K562 (cell line): Measurements from ENCODE around the gene THAP8. TPM values are rescaled to one million over a fixed set of nuclear protein-coding genes. Genes with fewer than 3 reads are reported as not detected.

Experiments
- ATAC-seq: fragments of 200-7000 bp; cut with Tn5 transposase; 3 replicates; pipeline ENCODE4 v1.9.1; 2020; ENCODE audit warnings: moderate library complexity
- BruUV-seq: library from RNA; stranded (reverse); fragments of 400-500 nt; replicated peaks from 2 replicates; lab custom pipeline; 2021; lab: Mats Ljungman, UMichigan
- CTCF ChIA-PET: fragments of 300-600 bp; formaldehyde crosslinking; extraction: SDS; loops from one replicate; lab custom pipeline; 2021; ENCODE audit warnings: low intra/inter-chr PET ratio; lab: Yijun Ruan, JAX
- POLR2A ChIA-PET: fragments of 300-600, 350-650 bp; sonication (Branson Sonifier 250); formaldehyde crosslinking; extraction: SDS; loops from one replicate; lab custom pipeline; 2021; ENCODE audit warnings: antibody characterized with exemption, inconsistent platforms; lab: Yijun Ruan, JAX
- DNase-seq, 4 experiments: peaks; one replicate each; pipeline versions ENCODE4 v3.0.0 to v3.0.0-alpha.2; 2011 to 2018; ENCODE audit warnings: low spot score in 3 of 4, mixed read lengths in 3 of 4; ENCODE audit errors: extremely low read depth in 1 of 4
- FAIRE-seq: peaks from 2 replicates; lab custom pipeline; 2011; peaks lifted over from hg19 to GRCh38; lab: Jason Lieb, UNC
- H2AFZ ChIP-seq: 2 replicates; pipeline ENCODE4 v1.6.0; 2011; ENCODE audit warnings: low read depth, low read length, control low read depth, inconsistent platforms
- H3K27ac ChIP-seq: fragments of 200-600 bp; 3 replicates; pipeline ENCODE4 v1.8.0; 2011; ENCODE audit warnings: low read depth, mild to moderate bottlenecking, control low read depth, inconsistent platforms, low read length, moderate library complexity, mixed read lengths; ENCODE audit errors: extremely low read depth
- H3K27me3 ChIP-seq, 2 experiments: fragments of 300-600 bp in 1 of 2; 2 replicates in 1 of 2; 3 replicates in 1 of 2; pipeline versions ENCODE4 v1.6.0 to v1.8.0; 2011; ENCODE audit warnings: inconsistent platforms in 2 of 2, low read length in 2 of 2, mild to moderate bottlenecking in 1 of 2, mixed read lengths in 1 of 2, moderate library complexity in 1 of 2; ENCODE audit not compliant: control insufficient read depth in 2 of 2, insufficient read depth in 2 of 2
- H3K36me3 ChIP-seq: fragments of 300-600 bp; 3 replicates; pipeline ENCODE4 v1.8.0; 2011; ENCODE audit warnings: mild to moderate bottlenecking, low read length, inconsistent platforms; ENCODE audit not compliant: control insufficient read depth, insufficient read depth
- H3K4me1 ChIP-seq, 2 experiments: fragments of 200-600 bp in 1 of 2; replicated peaks in 1 of 2; 2 replicates in 1 of 2; 3 replicates in 1 of 2; pipeline versions ENCODE4 v1.5.1 to v1.8.0; 2011; ENCODE audit warnings: inconsistent platforms in 2 of 2, low read length in 2 of 2, mild to moderate bottlenecking in 1 of 2, mixed read lengths in 1 of 2, moderate library complexity in 1 of 2; ENCODE audit not compliant: control insufficient read depth in 2 of 2, insufficient read depth in 2 of 2
- H3K4me2 ChIP-seq: 2 replicates; pipeline ENCODE4 v1.6.1; 2011; ENCODE audit warnings: low read length, control low read depth, inconsistent platforms, mixed read lengths; ENCODE audit not compliant: insufficient read depth
- H3K4me3 ChIP-seq: fragments of 200-600 bp; sonication (generic), shearing (Covaris generic); 2 replicates; pipeline ENCODE4 v1.5.1; 2016; ENCODE audit warnings: control low read depth, inconsistent platforms
- H3K79me2 ChIP-seq: fragments of 200-600 bp; 3 replicates; pipeline ENCODE4 v1.8.0; 2011; ENCODE audit warnings: low read length, inconsistent platforms; ENCODE audit not compliant: control insufficient read depth, insufficient read depth
- H3K9ac ChIP-seq, 2 experiments: 2 replicates each; pipeline versions ENCODE4 v1.6.0 to v1.6.1; 2011; ENCODE audit warnings: low read depth in 2 of 2, low read length in 2 of 2, control low read depth in 1 of 2, inconsistent platforms in 1 of 2, mild to moderate bottlenecking in 1 of 2, mixed read lengths in 1 of 2; ENCODE audit not compliant: insufficient read depth in 1 of 2
- H3K9me1 ChIP-seq: one replicate; pipeline ENCODE4 v1.6.0; 2011; ENCODE audit warnings: inconsistent platforms, mild to moderate bottlenecking, low read length, moderate library complexity; ENCODE audit not compliant: control insufficient read depth, insufficient read depth
- H3K9me3 ChIP-seq: replicated peaks from 2 replicates; pipeline ENCODE4 v1.5.1; 2011; ENCODE audit warnings: low read depth, low read length, inconsistent platforms; ENCODE audit not compliant: control insufficient read depth, insufficient read depth
- H4K20me1 ChIP-seq: replicated peaks from 2 replicates; pipeline ENCODE4 v1.6.1; 2011; ENCODE audit warnings: low read length, inconsistent platforms, mixed read lengths; ENCODE audit not compliant: control insufficient read depth, insufficient read depth
- HIVEP1 ChIP-seq: fragments of 250-450 bp; sonication (Bioruptor Pico); IDR thresholded peaks from 2 replicates; pipeline ENCODE4 v1.4.0; 2020; ENCODE audit warnings: mild to moderate bottlenecking
- NCOA2 ChIP-seq, 2 experiments: fragments of 450-650 bp; IDR thresholded peaks; 2 replicates each; pipeline ENCODE4 v1.6.1; 2018; ENCODE audit warnings: mild to moderate bottlenecking in 2 of 2, moderate library complexity in 1 of 2; ENCODE audit not compliant: partially characterized antibody in 2 of 2
- RAD21 ChIP-seq, 2 experiments: fragments of 250-450 bp in 1 of 2; fragments of 450-650 bp in 1 of 2; sonication (Bioruptor Pico) in 1 of 2; formaldehyde crosslinking in 1 of 2; IDR thresholded peaks in 1 of 2; conservative IDR thresholded peaks in 1 of 2; 2 replicates each; pipeline versions ENCODE4 v1.4.0 to v1.8.0; 2020 to 2022; ENCODE audit warnings: mild to moderate bottlenecking in 2 of 2, moderate library complexity in 1 of 2
- SRSF9 ChIP-seq: fragments of 200-400 bp; formaldehyde crosslinking; IDR thresholded peaks from 2 replicates; pipeline ENCODE4 v1.6.1; 2017; ENCODE audit warnings: low read depth, low read length, borderline replicate concordance
- TCF7 ChIP-seq: sonication (generic); IDR thresholded peaks from 2 replicates; pipeline ENCODE4 v1.6.1; 2016; ENCODE audit warnings: antibody characterized with exemption, borderline replicate concordance
- TEAD1 ChIP-seq, 2 experiments: fragments of 450-650 bp in 1 of 2; sonication (generic) in 1 of 2; formaldehyde crosslinking; IDR thresholded peaks; 2 replicates each; pipeline versions ENCODE4 v1.4.0 to v1.8.0; 2020 to 2022; ENCODE audit warnings: mild to moderate bottlenecking in 2 of 2, missing genetic modification reagents in 1 of 2
- ZBTB7A ChIP-seq: IDR thresholded peaks from 2 replicates; pipeline ENCODE4 v1.6.1; 2011; ENCODE audit warnings: low read depth, mild to moderate bottlenecking, low read length, moderate library complexity, borderline replicate concordance; ENCODE audit not compliant: control insufficient read depth
- ZC3H11A ChIP-seq: IDR thresholded peaks from 2 replicates; pipeline ENCODE4 v1.6.1; 2012; ENCODE audit warnings: low read depth, low read length, improper control_type of control experiment
- WGBS: fragments of 100-300 bp; shearing (Covaris generic); methylation state at CpG from one replicate; pipeline ENCODE4 v1.1.6; 2016; ENCODE audit warnings: low coverage, mixed read lengths; ENCODE audit not compliant: insufficient coverage; ENCODE audit errors: missing lambda C conversion rate; 5-methylcytosine and 5-hydroxymethylcytosine counted together
- in situ Hi-C: fragments of 300-500 bp; cut with MboI; formaldehyde crosslinking; loops from 4 replicates; pipeline ENCODE4 v1.15.0; 2018; ENCODE audit warnings: inconsistent platforms, mixed read lengths
- intact Hi-C: fragments of 100-400 bp; cut with micrococcal nuclease; formaldehyde crosslinking; loops from 2 replicates; pipeline ENCODE4 v1.14.2; 2022
- polyA plus RNA-seq, 8 experiments: library from polyadenylated mRNA; depleted of rRNA in 4 of 8; stranded (reverse) in 5 of 8; unstranded in 3 of 8; fragments of >200 nt; fragmentation: Nextera tagmentation in 2 of 8; fragmentation: Illumina TruSeq in 1 of 8; extraction: Ambion mirVana in 2 of 8; extraction: Trizol in 1 of 8; gene quantifications; 2 replicates each; pipeline versions ENCODE4 v1.2.1 to v1.2.3, GENCODE V29; 2011 to 2014; ENCODE audit warnings: inconsistent platforms in 1 of 8, missing spikeins in 1 of 8
- total RNA-seq, 7 experiments: library from RNA; depleted of rRNA in 6 of 7; stranded (reverse); fragments of >200 nt in 6 of 7; fragmentation: Illumina TruSeq in 2 of 7; extraction: Trizol in 2 of 7; gene quantifications; 2 replicates each; pipeline versions ENCODE4 v1.2.1 to v1.2.3, GENCODE V29; 2011 to 2021; ENCODE audit warnings: low replicate concordance in 1 of 7
- TF ChIP-seq, protein P1 (sequence below): IDR thresholded peaks from 2 replicates; pipeline ENCODE4 v1.6.1; 2011; ENCODE audit warnings: borderline replicate concordance, low read depth, mild to moderate bottlenecking, moderate library complexity, low read length; ENCODE audit not compliant: insufficient read depth, poor library complexity, severe bottlenecking
- TF ChIP-seq, protein P2 (sequence below), 2 experiments: fragments of 450-650 bp; formaldehyde crosslinking in 1 of 2; IDR thresholded peaks; 2 replicates each; pipeline versions ENCODE4 v1.4.0 to v1.6.1; 2014 to 2020; ENCODE audit warnings: mild to moderate bottlenecking in 2 of 2, borderline replicate concordance in 1 of 2, low read depth in 1 of 2

The THAP8 gene
- total and polyA plus RNA-seq, 9 of the 15 experiments (the other 6 are each of a cell fraction or from before 2014, with no cell fraction given), result 0.11 to 2.0 (median 0.94) TPM

DNA sequence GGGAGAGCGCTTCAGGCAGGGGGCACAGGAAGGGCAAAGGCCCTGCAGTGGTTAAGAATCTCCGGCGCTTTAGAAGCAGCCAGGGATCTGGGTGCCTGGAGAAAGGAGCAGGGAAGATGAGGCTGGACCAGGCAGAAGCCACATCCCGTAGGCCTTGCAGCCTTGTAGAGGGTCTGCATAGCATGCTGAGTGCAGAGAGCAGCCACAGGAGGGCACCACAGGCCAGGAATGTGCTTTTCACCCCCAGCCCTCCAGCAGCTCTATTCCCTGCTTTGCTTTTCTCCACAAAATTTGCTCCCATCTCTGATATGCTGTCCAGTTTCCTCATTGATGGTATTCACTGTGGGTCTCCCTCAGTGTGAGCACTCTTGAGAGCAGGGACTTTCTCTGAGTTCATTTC lies 6.3 kb upstream of the THAP8 start:
- no peak overlapping the region for H3K4me3 ChIP-seq
- ChIA-PET CTCF (interaction anchor here (0.6 to 1.5 kb wide), 2 partner anchors 52 to 111 kb away, joined by 3 to 6 read pairs; no protein-coding TSS in a partner anchor), POLR2A (interaction anchor here (1.2 kb wide), 1 partner anchor 23 kb away, joined by 3 read pairs; no protein-coding TSS in a partner anchor)
- no peak overlapping the region for H3K27ac ChIP-seq
- no peaks in the 10 kb centered on the region for H3K9me3 ChIP-seq
- no peak overlapping the region for H3K9ac ChIP-seq
- DNase-seq (peak; percentile 42 to 68 (median 47)), ATAC-seq (peak; percentile 84), FAIRE-seq (peak; percentile 67)
- WGBS, result 85% methylated on average over 3 of the region's 4 CpGs
- BruUV-seq, result no TSS peak
- H3K36me3 ChIP-seq, result peaks cover 78% of the 10 kb centered on the region
- no peak overlapping the region for H2AFZ ChIP-seq
- H3K4me2 ChIP-seq, result no peak overlapping the region
- peaks cover 29% of the 10 kb centered on the region for H3K79me2 ChIP-seq
- no peaks in the 10 kb centered on the region for H3K9me1 ChIP-seq
- H3K27me3 ChIP-seq, result no peaks in the 10 kb centered on the region
- H3K4me1 ChIP-seq, result peaks cover 5% of the 10 kb centered on the region in 2 experiments; a peak in 3 of 5 replicates
- H4K20me1 ChIP-seq, result peaks cover 5% of the 10 kb centered on the region; the same call in 1 of the 2 replicates
- in situ Hi-C loops, result loop anchor here (5.0 kb wide), 1 partner anchor 112 kb away; no protein-coding TSS in a partner anchor
- intact Hi-C loops, result loop anchor here (5.0 kb wide), 2 partner anchors 52 to 112 kb away; partner anchors contain the start of genes OVOL3 and POLR2I
- TF ChIP-seq TCF7 (no peak), TEAD1 (CRISPR knock-in tag; IDR thresholded peaks at IDR 0.05) (peak in 1 of 2 experiments; percentile 82; a peak in 1 of 4 replicates), NCOA2 (IDR thresholded peaks at IDR 0.05; ENCODE audit: partially characterized antibody in 2 of 2) (no peak), SRSF9 (no peak), RAD21 (CRISPR knock-in tag; conservative IDR thresholded peaks at IDR 0.05 in 1 of 2, IDR thresholded peaks at IDR 0.05 in 1 of 2) (peak; percentile 50 to 59), HIVEP1 (no peak), ZC3H11A (no peak), ZBTB7A (peak; percentile 47; the same call in 1 of the 2 replicates)
- TF ChIP-seq, protein P1, sequence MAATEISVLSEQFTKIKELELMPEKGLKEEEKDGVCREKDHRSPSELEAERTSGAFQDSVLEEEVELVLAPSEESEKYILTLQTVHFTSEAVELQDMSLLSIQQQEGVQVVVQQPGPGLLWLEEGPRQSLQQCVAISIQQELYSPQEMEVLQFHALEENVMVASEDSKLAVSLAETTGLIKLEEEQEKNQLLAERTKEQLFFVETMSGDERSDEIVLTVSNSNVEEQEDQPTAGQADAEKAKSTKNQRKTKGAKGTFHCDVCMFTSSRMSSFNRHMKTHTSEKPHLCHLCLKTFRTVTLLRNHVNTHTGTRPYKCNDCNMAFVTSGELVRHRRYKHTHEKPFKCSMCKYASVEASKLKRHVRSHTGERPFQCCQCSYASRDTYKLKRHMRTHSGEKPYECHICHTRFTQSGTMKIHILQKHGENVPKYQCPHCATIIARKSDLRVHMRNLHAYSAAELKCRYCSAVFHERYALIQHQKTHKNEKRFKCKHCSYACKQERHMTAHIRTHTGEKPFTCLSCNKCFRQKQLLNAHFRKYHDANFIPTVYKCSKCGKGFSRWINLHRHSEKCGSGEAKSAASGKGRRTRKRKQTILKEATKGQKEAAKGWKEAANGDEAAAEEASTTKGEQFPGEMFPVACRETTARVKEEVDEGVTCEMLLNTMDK, result peak; percentile 86
- TF ChIP-seq, protein P2, sequence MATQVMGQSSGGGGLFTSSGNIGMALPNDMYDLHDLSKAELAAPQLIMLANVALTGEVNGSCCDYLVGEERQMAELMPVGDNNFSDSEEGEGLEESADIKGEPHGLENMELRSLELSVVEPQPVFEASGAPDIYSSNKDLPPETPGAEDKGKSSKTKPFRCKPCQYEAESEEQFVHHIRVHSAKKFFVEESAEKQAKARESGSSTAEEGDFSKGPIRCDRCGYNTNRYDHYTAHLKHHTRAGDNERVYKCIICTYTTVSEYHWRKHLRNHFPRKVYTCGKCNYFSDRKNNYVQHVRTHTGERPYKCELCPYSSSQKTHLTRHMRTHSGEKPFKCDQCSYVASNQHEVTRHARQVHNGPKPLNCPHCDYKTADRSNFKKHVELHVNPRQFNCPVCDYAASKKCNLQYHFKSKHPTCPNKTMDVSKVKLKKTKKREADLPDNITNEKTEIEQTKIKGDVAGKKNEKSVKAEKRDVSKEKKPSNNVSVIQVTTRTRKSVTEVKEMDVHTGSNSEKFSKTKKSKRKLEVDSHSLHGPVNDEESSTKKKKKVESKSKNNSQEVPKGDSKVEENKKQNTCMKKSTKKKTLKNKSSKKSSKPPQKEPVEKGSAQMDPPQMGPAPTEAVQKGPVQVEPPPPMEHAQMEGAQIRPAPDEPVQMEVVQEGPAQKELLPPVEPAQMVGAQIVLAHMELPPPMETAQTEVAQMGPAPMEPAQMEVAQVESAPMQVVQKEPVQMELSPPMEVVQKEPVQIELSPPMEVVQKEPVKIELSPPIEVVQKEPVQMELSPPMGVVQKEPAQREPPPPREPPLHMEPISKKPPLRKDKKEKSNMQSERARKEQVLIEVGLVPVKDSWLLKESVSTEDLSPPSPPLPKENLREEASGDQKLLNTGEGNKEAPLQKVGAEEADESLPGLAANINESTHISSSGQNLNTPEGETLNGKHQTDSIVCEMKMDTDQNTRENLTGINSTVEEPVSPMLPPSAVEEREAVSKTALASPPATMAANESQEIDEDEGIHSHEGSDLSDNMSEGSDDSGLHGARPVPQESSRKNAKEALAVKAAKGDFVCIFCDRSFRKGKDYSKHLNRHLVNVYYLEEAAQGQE (IDR thresholded peaks at IDR 0.05; ENCODE audit: borderline replicate concordance), result peak; percentile 38; the same call in 1 of the 2 replicates
- TF ChIP-seq, protein P2 (CRISPR knock-in tag; IDR thresholded peaks at IDR 0.05; ENCODE audit: low read depth), result no peak
